ENCODE data around the gene ZFAND3.

GRCh38 chr6:37850260-37850659 lies 30.7 kb downstream of the ZFAND3 start:
- TF ChIP-seq POLR2AphosphoS5 (IDR thresholded peaks at IDR 0.05; ENCODE audit: low read depth, low read length), result no peak
- no peak for TF ChIP-seq ZNF274 (IDR thresholded peaks at IDR 0.05; ENCODE audit: low read depth, low read length)
- TF ChIP-seq POLR2A (IDR thresholded peaks at IDR 0.05; ENCODE audit: borderline replicate concordance, extremely low read depth, insufficient read depth, insufficient read length), result no peak
- TF ChIP-seq EZH2 (IDR thresholded peaks at IDR 0.05), result no peak
- no peak for TF ChIP-seq CTCF (IDR thresholded peaks at IDR 0.05 in 2 of 3, conservative IDR thresholded peaks at IDR 0.05 in 1 of 3; ENCODE audit: borderline replicate concordance in 1 of 3, insufficient read depth in 1 of 3, low read depth in 2 of 3, low read length in 2 of 3)
- TF ChIP-seq ELF1 (IDR thresholded peaks at IDR 0.05; ENCODE audit: borderline replicate concordance, low read depth), result no peak
- no peak for TF ChIP-seq ZFX (IDR thresholded peaks at IDR 0.05)
- TF ChIP-seq REST (IDR thresholded peaks at IDR 0.05; ENCODE audit: low read depth), result no peak
- no peak for TF ChIP-seq RAD21 (IDR thresholded peaks at IDR 0.05; ENCODE audit: low read depth)
- TF ChIP-seq SP1 (IDR thresholded peaks at IDR 0.05; ENCODE audit: low read depth), result no peak
- no peak for TF ChIP-seq FOSL1 (IDR thresholded peaks at IDR 0.05; ENCODE audit: low read depth)
- TF ChIP-seq SIN3A (IDR thresholded peaks at IDR 0.05; ENCODE audit: low read depth), result no peak
- TF ChIP-seq MAX (IDR thresholded peaks at IDR 0.05), result no peak
- TF ChIP-seq ZBTB33 (IDR thresholded peaks at IDR 0.05; ENCODE audit: extremely low read depth, insufficient replicate concordance, low read length), result no peak
